ELF-1 (cell line): ENCODE measurements around the gene NT5C1B.
"Not testable (repeated sequence)": the region's sequence is repeated elsewhere in the genome, so short reads cannot be mapped to it uniquely, and the experiment has no call there.

Experiments used
- DNase-seq: peaks from one replicate; pipeline ENCODE4 v3.0.0-alpha.2; 2016; ENCODE audit warnings: low read depth, low spot score

The NT5C1B gene

GRCh38 chr2:18589354-18589753 is at the start of gene NT5C1B:
TSS of gene NT5C1B (minus strand) at chr2:18589569. CDS start at chr2:18589468, 101 bp downstream.
- no peak for DNase-seq

- DNase-seq, result no peak
These were observed 47.8 kb upstream of the NT5C1B start for GRCh38 chr2:18637196-18637595.

- DNase-seq, result not testable (repeated sequence)
These were observed 43.3 kb upstream of the NT5C1B start for GRCh38 chr2:18632699-18633098.

DNA sequence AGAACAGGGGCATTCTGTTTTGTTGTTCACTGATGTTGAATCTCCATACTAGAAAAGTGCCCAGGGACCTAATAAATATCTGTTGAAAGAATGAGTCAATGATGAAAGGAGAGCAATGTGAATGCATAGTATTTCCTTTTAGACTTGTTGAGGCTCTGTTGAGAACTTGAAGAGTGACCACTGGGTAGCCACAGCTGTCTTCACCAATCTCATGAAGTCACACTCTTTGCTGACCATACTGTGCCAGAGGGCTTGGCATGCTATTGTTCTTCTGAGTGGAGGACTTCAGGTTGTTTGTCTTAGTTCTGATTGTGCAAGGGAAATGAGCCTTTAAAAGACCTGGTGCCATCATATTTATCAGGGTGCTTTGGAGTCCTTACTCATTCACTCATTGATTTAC is 41.6 kb upstream of the NT5C1B start:
- DNase-seq, result no peak

DNA sequence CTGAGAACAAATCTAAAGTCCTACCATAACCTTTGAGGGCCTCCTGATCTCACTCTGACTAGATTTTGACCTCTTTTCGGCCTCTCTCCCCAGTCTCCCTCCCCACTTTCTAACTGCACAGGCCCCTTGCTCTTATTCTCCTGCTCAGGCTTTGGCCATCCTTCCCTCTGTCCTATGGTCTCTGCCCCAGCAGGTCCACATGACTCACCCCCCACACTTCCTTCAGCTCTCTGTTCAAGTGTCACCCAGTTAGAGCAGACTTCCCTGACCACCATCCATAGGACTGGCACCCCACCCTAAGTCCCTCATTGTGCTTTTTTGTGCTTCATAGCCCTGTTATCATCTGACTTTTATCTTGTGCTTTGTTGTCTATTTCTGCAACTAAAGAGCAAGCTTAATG is 41.2 kb upstream of the NT5C1B start:
- DNase-seq, result no peak

DNA sequence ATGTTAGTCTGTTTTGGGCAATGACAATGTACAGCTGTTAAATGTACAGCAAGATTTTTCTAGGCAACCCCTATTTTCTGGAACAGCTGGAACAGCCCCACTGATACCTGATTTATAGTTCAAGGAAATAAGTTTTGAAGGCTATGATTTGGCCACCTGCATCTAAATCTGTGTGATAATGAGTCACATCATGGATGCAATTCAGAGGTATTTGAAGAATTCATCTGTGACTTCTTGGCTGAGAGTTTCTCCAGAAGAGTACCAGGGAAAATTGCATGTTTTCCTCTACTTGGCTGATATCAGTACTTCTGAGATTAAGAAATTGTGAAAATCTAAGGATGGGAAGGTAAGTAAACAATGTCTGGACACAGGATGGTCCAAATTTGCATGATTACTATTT is 40.7 kb upstream of the NT5C1B start:
- DNase-seq, result no peak

GRCh38 chr2:18626958-18627650 is 37.7 kb upstream of the NT5C1B start:
- no peak for DNase-seq

- no peak for DNase-seq
These were observed 36.9 kb upstream of the NT5C1B start for GRCh38 chr2:18626256-18626668.

GRCh38 chr2:18625563-18625962 is 36.2 kb upstream of the NT5C1B start:
- no peak for DNase-seq

- DNase-seq, result no peak
These were observed 34.4 kb upstream of the NT5C1B start for GRCh38 chr2:18623782-18624181.

DNA sequence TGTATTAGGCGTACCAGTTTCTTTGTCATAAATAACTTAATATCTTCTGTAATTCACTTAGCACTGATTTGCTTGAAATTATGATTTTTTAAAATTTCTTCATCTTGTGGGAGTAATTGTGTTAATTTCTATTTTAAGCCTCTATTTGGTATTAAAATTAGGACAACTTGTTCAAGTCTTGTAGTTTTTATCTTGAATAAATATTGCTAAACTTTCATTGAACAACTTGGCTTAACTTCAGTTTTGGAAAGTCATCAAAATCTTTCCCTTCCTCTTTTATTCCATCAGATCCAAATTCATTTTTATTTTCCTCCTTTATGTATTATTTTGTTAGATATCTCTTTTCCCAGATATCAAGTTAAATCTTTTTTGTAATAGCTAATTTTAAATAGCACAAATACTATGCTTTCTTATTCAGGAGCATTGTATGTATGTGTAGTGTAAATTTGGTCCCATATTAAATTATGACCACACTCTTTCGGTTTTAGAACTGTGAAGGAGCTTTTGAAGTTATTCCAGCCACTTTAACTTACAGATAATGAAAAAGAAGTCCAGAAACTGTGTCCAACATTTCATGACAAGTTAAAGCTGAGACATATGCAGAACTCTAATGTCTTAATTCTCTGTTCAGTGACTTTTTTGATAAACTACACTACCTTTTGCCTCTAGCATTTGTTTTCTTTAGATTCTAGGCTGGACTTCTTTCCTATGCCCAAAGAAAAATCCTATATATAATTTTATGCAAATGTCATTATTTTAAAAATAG is 31.7 kb upstream of the NT5C1B start:
- no peak for DNase-seq

- DNase-seq, result no peak
These were observed 29.7 kb upstream of the NT5C1B start for GRCh38 chr2:18619091-18619490.

GRCh38 chr2:18614041-18614440 is 24.7 kb upstream of the NT5C1B start:
- DNase-seq, result no peak

- DNase-seq, result no peak
These were observed 22.8 kb upstream of the NT5C1B start for GRCh38 chr2:18612133-18612532.

GRCh38 chr2:18611604-18612003 is 22.2 kb upstream of the NT5C1B start:
- no peak for DNase-seq

GRCh38 chr2:18611184-18611583 is 21.8 kb upstream of the NT5C1B start:
- no peak for DNase-seq

GRCh38 chr2:18610651-18611050 is 21.3 kb upstream of the NT5C1B start:
- no peak for DNase-seq

DNA sequence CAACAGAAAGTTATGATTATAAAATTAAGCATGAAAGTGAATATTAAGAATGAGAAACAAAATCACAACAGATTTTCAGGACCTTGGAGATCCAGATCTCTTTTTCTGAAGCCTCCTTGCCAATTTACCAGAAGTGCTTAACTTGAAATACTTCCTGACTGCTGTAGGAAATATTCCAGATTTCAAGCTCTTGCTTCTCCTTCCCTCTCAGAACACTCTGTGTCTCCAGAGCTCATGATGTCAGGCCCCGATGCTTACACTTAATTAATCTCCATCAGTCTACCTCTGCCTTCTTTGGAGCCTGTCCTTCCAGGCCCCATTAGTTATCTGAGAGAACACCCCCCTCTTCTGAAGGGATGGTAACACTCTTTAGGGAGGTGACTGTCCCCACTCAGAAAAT is 20.7 kb upstream of the NT5C1B start:
- no peak for DNase-seq

DNA sequence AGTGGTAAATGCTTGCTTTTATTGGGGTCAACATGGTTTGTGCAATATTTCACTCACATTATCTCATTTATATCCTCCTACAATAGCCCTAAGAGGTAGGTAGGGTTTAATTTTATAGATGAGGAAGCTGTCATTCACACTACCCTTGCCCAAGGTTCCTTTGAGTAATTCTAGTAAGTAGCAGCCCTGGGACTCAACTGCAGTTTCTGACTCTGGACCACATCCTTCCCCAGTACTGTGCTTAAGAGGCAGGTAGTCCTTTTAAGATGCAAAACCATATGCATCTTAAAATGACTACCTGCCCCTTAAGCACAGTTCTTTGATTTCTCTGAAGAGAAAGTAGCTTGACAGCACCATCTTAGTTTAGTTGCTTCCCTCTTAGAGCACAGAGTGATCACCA is 15.7 kb upstream of the NT5C1B start:
- DNase-seq, result no peak

GRCh38 chr2:18604531-18604885 is 15.1 kb upstream of the NT5C1B start:
- DNase-seq, result no peak

- no peak for DNase-seq
These were observed 14.6 kb upstream of the NT5C1B start for GRCh38 chr2:18603854-18604530.

GRCh38 chr2:18602298-18602697 is 12.9 kb upstream of the NT5C1B start:
- no peak for DNase-seq

DNA sequence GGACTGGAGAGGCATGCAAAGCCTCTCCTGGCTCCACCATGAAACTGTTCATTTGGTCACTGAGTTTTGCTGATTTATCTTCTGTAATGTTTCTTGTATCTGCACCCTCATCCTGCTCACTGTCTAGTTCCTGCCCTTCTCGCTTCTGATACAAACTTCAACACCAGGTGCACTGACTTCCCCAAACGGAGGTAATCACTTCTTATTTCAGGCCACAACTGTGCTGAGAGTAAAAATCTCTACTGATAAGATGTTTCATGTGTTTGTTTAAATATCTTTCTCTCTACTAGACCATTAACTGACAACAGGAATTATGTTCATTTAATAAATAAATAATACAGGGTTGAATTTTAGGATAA is 10.9 kb upstream of the NT5C1B start:
- no peak for DNase-seq
